ENCODE data around the gene RNF182. TPM values are rescaled to one million over a fixed set of nuclear protein-coding genes. Genes with fewer than 3 reads are reported as not detected.

Gene RNF182
- total and polyA plus RNA-seq, 2 donors (not counting 3 experiments of a cell fraction or from before 2014, with no cell fraction given) = 0.43 to 0.93 TPM

DNA sequence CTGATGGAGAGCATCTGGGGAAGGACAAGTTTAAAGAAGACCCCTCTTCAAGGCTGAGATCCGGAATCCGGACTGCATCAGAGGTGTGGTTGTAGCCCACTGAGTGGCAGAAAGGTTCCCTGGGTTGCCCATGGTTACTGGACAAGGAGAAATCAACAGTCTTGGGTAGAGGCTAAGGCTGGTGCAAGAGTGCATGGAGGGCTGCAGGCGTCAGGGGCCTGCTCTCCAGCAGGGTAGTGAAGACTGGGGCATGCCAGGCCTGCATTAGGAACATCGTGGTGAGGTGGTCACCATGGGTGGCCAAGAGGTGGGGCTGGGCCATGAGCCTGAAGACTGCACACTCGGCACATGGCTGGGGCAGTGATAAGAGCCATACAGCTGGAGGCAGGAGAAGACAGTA lies 91.2 kb downstream of the RNF182 start:
- H3K4me2 ChIP-seq (ENCODE audit: insufficient read depth, low read length) = no peak overlapping the region
- ChIA-PET POLR2A (no interaction called here), CTCF (interaction anchor here (0.7 to 1.1 kb wide), 2 partner anchors 30 to 51 kb away, joined by 3 to 5 read pairs; no protein-coding TSS in a partner anchor)
- H3K9me3 ChIP-seq (replicated peaks; ENCODE audit: control insufficient read depth, insufficient read depth, low read length) = no peaks in the 10 kb centered on the region
- H3K36me3 ChIP-seq (ENCODE audit: control insufficient read depth in 2 of 2, extremely low read depth in 1 of 2, insufficient read depth in 2 of 2, low read length in 2 of 2) = no peaks in the 10 kb centered on the region
- TF ChIP-seq POLR2AphosphoS5 (IDR thresholded peaks at IDR 0.05; ENCODE audit: insufficient read depth, low read depth, low read length) = no peak
- TF ChIP-seq, protein P1, sequence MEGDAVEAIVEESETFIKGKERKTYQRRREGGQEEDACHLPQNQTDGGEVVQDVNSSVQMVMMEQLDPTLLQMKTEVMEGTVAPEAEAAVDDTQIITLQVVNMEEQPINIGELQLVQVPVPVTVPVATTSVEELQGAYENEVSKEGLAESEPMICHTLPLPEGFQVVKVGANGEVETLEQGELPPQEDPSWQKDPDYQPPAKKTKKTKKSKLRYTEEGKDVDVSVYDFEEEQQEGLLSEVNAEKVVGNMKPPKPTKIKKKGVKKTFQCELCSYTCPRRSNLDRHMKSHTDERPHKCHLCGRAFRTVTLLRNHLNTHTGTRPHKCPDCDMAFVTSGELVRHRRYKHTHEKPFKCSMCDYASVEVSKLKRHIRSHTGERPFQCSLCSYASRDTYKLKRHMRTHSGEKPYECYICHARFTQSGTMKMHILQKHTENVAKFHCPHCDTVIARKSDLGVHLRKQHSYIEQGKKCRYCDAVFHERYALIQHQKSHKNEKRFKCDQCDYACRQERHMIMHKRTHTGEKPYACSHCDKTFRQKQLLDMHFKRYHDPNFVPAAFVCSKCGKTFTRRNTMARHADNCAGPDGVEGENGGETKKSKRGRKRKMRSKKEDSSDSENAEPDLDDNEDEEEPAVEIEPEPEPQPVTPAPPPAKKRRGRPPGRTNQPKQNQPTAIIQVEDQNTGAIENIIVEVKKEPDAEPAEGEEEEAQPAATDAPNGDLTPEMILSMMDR (IDR thresholded peaks at IDR 0.05; ENCODE audit: extremely low read depth in 1 of 2, insufficient read depth in 1 of 2, low read depth in 1 of 2, low read length in 2 of 2) = no peak
- no peak for TF ChIP-seq GATA2 (IDR thresholded peaks at IDR 0.05; ENCODE audit: insufficient read depth, insufficient read length, low read depth, low read length)
- TF ChIP-seq POLR2A (IDR thresholded peaks at IDR 0.05; ENCODE audit: low read depth, low read length) = no peak
- TF ChIP-seq JUN (IDR thresholded peaks at IDR 0.05; ENCODE audit: borderline replicate concordance, insufficient read depth, insufficient read length, low read depth) = no peak
- no peak for TF ChIP-seq FOS (IDR thresholded peaks at IDR 0.05; ENCODE audit: borderline replicate concordance, insufficient read depth, low read length)
- no peak for TF ChIP-seq MYC (IDR thresholded peaks at IDR 0.05; ENCODE audit: low read depth, low read length)
- no peak for TF ChIP-seq EZH2 (IDR thresholded peaks at IDR 0.05; ENCODE audit: borderline replicate concordance, low read depth, low read length, severe bottlenecking)
- TF ChIP-seq, protein P2, sequence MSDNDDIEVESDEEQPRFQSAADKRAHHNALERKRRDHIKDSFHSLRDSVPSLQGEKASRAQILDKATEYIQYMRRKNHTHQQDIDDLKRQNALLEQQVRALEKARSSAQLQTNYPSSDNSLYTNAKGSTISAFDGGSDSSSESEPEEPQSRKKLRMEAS (IDR thresholded peaks at IDR 0.05; ENCODE audit: insufficient read depth, insufficient read length) = no peak
- no peaks in the 10 kb centered on the region for H3K9me1 ChIP-seq (replicated peaks; ENCODE audit: control insufficient read depth, extremely low read depth, insufficient read depth, low read length)
- no peak for FAIRE-seq
- BruUV-seq (replicated peaks) = no TSS peak
- H3K79me2 ChIP-seq (ENCODE audit: control insufficient read depth, insufficient read depth, low read length) = no peaks in the 10 kb centered on the region
- H3K4me3 ChIP-seq (replicated peaks in 1 of 3; ENCODE audit: insufficient read depth in 1 of 3, low read depth in 1 of 3, low read length in 3 of 3) = no peak overlapping the region
- no peaks in the 10 kb centered on the region for H3K27me3 ChIP-seq (ENCODE audit: control insufficient read depth in 2 of 2, insufficient read depth in 2 of 2, low read length in 2 of 2)
- DNase-seq (ENCODE audit: low read depth, low spot score) = no peak
- H3K27ac ChIP-seq (ENCODE audit: insufficient read depth, low read depth, low read length) = no peak overlapping the region
- H2AFZ ChIP-seq (ENCODE audit: low read depth, low read length) = no peak overlapping the region
- no peaks in the 10 kb centered on the region for H3K4me1 ChIP-seq (ENCODE audit: control insufficient read depth, extremely low read depth, insufficient read depth, low read length)
- no peak overlapping the region for H3K9ac ChIP-seq (replicated peaks; ENCODE audit: extremely low read depth, insufficient read depth, low read length)
- dilution Hi-C loops (cut with MboI; ENCODE audit: extremely low pct_ligation_motif_present, low sequenced_read_pairs) = no loop called here
- H4K20me1 ChIP-seq (replicated peaks; ENCODE audit: control insufficient read depth, extremely low read depth, insufficient read depth, low read length) = no peaks in the 10 kb centered on the region
- intact Hi-C loops (cut with micrococcal nuclease) = no loop called here

Measured in endothelial cell of umbilical vein (primary cell).